Mammary epithelial cell (primary cell): ENCODE measurements around the gene ADCK2.

ENCODE experiments used
- CTCF ChIP-seq, 2 donors: IDR thresholded peaks in 1 of 2; conservative IDR thresholded peaks in 1 of 2; 2 replicates each; pipeline ENCODE4 v1.5.1; 2011 to 2012; ENCODE audit warnings: inconsistent platforms in 2 of 2, low read length in 2 of 2, mild to moderate bottlenecking in 2 of 2, control low read depth in 1 of 2, low read depth in 1 of 2; ENCODE audit not compliant: insufficient read depth in 1 of 2; ENCODE audit errors: extremely low read depth in 1 of 2
- EZH2 ChIP-seq: IDR thresholded peaks from 2 replicates; pipeline ENCODE4 v1.6.1; 2012; ENCODE audit warnings: low read length, inconsistent platforms, borderline replicate concordance

GRCh38 chr7:140734729-140735128 lies 62.0 kb downstream of the ADCK2 start:
- TF ChIP-seq EZH2: no peak
- TF ChIP-seq CTCF (conservative IDR thresholded peaks at IDR 0.05 in 1 of 2, IDR thresholded peaks at IDR 0.05 in 1 of 2; ENCODE audit: extremely low read depth in 1 of 2, insufficient read depth in 1 of 2, low read depth in 1 of 2, low read length in 2 of 2): no peak
